ENCODE data around the gene SUFU. TPM values are rescaled to one million over a fixed set of nuclear protein-coding genes. Genes with fewer than 3 reads are reported as not detected.

The SUFU gene
- total RNA-seq, 1 experiment from 2014 or later: 10.6 TPM

DNA sequence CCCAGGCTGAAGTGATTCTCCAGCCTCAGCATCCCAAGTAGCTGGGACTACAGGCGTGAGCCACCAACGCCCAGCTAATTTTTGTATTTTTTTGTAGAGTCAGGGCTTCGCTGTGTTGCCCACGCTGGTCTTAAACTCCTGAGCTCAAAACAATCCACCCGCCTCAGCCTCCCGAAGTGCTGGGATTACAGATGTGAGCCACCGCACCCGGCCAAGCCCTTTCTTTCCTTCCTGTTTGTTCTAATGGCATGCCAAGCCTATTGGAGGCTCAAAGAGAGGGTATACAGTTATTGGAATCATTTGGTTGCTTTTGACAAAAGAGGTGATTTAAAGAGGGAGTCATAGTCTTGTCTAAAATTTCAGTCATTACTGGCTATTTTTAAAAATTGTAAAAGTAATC lies 94.5 kb downstream of the SUFU start:
- intact Hi-C loops (cut with micrococcal nuclease; ENCODE audit: unreplicated experiment): no loop called here
- CTCF ChIA-PET: no interaction called here
- Mint-ChIP-seq H3K4me3 (ENCODE audit: unreplicated experiment) (no peak overlapping the region), H3K36me3 (ENCODE audit: insufficient read depth, unreplicated experiment) (no peaks in the 10 kb centered on the region), H3K27ac (ENCODE audit: unreplicated experiment) (no peak overlapping the region), H3K9me3 (ENCODE audit: unreplicated experiment) (no peaks in the 10 kb centered on the region), H3K4me1 (ENCODE audit: low read depth, unreplicated experiment) (peaks cover 9% of the 10 kb centered on the region), H3K27me3 (ENCODE audit: insufficient read depth, unreplicated experiment) (no peaks in the 10 kb centered on the region)
- H3K4me1 ChIP-seq: peaks cover 22% of the 10 kb centered on the region
- TSS peak; percentile 44 for BruUV-seq (replicated peaks)
- POLR2A ChIA-PET: no interaction called here
- DNase-seq: no peak
- TF ChIP-seq, protein P1, sequence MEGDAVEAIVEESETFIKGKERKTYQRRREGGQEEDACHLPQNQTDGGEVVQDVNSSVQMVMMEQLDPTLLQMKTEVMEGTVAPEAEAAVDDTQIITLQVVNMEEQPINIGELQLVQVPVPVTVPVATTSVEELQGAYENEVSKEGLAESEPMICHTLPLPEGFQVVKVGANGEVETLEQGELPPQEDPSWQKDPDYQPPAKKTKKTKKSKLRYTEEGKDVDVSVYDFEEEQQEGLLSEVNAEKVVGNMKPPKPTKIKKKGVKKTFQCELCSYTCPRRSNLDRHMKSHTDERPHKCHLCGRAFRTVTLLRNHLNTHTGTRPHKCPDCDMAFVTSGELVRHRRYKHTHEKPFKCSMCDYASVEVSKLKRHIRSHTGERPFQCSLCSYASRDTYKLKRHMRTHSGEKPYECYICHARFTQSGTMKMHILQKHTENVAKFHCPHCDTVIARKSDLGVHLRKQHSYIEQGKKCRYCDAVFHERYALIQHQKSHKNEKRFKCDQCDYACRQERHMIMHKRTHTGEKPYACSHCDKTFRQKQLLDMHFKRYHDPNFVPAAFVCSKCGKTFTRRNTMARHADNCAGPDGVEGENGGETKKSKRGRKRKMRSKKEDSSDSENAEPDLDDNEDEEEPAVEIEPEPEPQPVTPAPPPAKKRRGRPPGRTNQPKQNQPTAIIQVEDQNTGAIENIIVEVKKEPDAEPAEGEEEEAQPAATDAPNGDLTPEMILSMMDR (IDR thresholded peaks at IDR 0.05; ENCODE audit: insufficient read depth in 1 of 2, low read depth in 1 of 2, low read length in 1 of 2, severe bottlenecking in 1 of 2, unreplicated experiment in 1 of 2): no peak
- no peak overlapping the region for H3K4me3 ChIP-seq (ENCODE audit: low read depth, low read length)
- H3K27me3 ChIP-seq (replicated peaks; ENCODE audit: control insufficient read depth, insufficient read depth, low read length): no peaks in the 10 kb centered on the region
- no peaks in the 10 kb centered on the region for H3K9me3 ChIP-seq
- H3K36me3 ChIP-seq (ENCODE audit: control insufficient read depth, insufficient read depth, low read length): no peaks in the 10 kb centered on the region

DNA sequence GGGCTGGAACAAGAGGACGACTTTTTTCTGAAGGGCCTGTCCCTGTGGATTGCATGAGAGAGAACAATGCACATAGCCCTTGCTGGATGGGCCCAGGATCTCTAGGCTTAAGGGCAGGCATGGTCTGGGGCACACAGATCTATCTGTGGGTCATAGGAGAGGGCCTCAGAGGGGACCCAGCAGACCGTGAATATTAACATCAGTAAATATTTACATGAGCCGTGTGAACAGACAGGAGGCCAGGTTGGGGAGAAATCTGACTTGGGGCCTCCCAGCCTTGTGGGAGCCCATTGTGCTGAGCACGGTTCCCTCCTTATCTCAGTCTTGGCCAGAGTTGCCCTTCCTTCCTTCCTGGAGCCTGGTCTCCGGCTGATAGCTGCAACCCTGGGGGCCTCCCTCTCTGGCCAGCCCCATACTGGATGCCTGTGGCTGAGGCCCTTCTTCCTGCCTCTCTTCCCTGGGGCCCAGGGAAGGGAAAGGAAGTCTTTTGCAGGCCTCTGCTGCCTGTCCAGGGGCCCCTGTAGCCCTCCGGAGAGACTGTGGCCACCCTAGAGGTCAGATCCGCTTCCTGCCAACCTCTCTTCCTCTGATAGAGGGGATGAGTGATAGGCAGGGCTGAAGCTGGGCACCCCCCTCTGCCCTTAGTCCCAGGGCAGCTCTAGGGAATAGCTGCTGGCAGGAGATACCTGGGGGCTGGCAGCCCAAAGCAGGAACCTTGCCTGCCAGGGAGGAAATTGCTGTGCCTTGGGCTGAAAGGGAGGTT lies 96.0 kb downstream of the SUFU start:
- TF ChIP-seq, protein P1 (IDR thresholded peaks at IDR 0.05; ENCODE audit: insufficient read depth in 1 of 2, low read depth in 1 of 2, low read length in 1 of 2, severe bottlenecking in 1 of 2, unreplicated experiment in 1 of 2): no peak
- Histone ChIP-seq H3K27me3 (replicated peaks; ENCODE audit: control insufficient read depth, insufficient read depth, low read length) (no peaks in the 10 kb centered on the region), H3K9me3 (no peaks in the 10 kb centered on the region), H3K4me3 (ENCODE audit: low read depth, low read length) (no peak overlapping the region), H3K36me3 (ENCODE audit: control insufficient read depth, insufficient read depth, low read length) (no peaks in the 10 kb centered on the region), H3K4me1 (peaks cover 32% of the 10 kb centered on the region)
- no peaks in the 10 kb centered on the region for H3K36me3 Mint-ChIP-seq (ENCODE audit: insufficient read depth, unreplicated experiment)
- no TSS peak for BruUV-seq (replicated peaks)
- peaks cover 9% of the 10 kb centered on the region for H3K4me1 Mint-ChIP-seq (ENCODE audit: low read depth, unreplicated experiment)
- H3K27ac Mint-ChIP-seq (ENCODE audit: unreplicated experiment): peak overlapping the region; percentile 71
- peak; percentile 63 to 87 for DNase-seq
- POLR2A ChIA-PET: no interaction called here
- H3K4me3 Mint-ChIP-seq (ENCODE audit: unreplicated experiment): no peak overlapping the region
- intact Hi-C loops (cut with micrococcal nuclease; ENCODE audit: unreplicated experiment): loop anchor here (1.0 kb wide), 2 partner anchors 30 to 43 kb away; no protein-coding TSS in a partner anchor
- H3K27me3 Mint-ChIP-seq (ENCODE audit: insufficient read depth, unreplicated experiment): no peaks in the 10 kb centered on the region
- CTCF ChIA-PET: interaction anchor here (0.6 to 1.1 kb wide), 3 partner anchors 16 to 172 kb away, joined by 3 to 6 read pairs (median 3); partner anchors contain the start of gene ACTR1A
- H3K9me3 Mint-ChIP-seq (ENCODE audit: unreplicated experiment): no peaks in the 10 kb centered on the region

DNA sequence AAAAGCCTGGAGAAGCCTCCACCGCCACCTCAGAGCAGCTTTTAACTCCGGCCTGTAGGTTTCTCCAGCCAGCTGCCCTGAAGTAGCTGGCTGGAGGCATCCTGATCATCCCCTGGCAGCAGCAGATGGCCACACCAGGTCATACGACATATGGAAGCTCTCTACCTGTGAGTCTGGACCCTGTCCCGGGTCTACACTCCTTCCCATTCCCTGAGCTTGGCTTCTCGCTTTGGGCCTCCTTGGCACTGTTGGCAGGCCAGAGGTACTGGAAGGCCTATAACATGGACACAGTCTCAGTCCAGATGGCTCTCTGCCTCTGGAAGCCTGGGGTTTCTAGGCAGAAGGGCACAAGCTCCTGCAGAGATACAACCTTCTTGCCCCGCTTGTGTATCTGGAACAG lies 97.0 kb downstream of the SUFU start:
- Histone ChIP-seq H3K9me3 (no peaks in the 10 kb centered on the region), H3K27me3 (replicated peaks; ENCODE audit: control insufficient read depth, insufficient read depth, low read length) (no peaks in the 10 kb centered on the region), H3K4me1 (peaks cover 36% of the 10 kb centered on the region), H3K36me3 (ENCODE audit: control insufficient read depth, insufficient read depth, low read length) (no peaks in the 10 kb centered on the region), H3K4me3 (ENCODE audit: low read depth, low read length) (no peak overlapping the region)
- BruUV-seq (replicated peaks): no TSS peak
- TF ChIP-seq, protein P1 (IDR thresholded peaks at IDR 0.05; ENCODE audit: insufficient read depth in 1 of 2, low read depth in 1 of 2, low read length in 1 of 2, severe bottlenecking in 1 of 2, unreplicated experiment in 1 of 2): no peak
- no peaks in the 10 kb centered on the region for H3K9me3 Mint-ChIP-seq (ENCODE audit: unreplicated experiment)
- DNase-seq: no peak
- intact Hi-C loops (cut with micrococcal nuclease; ENCODE audit: unreplicated experiment): no loop called here
- H3K4me3 Mint-ChIP-seq (ENCODE audit: unreplicated experiment): no peak overlapping the region
- H3K27ac Mint-ChIP-seq (ENCODE audit: unreplicated experiment): no peak overlapping the region
- H3K4me1 Mint-ChIP-seq (ENCODE audit: low read depth, unreplicated experiment): peaks cover 9% of the 10 kb centered on the region
- H3K36me3 Mint-ChIP-seq (ENCODE audit: insufficient read depth, unreplicated experiment): no peaks in the 10 kb centered on the region
- ChIA-PET CTCF (interaction anchor here (1.1 kb wide), 2 partner anchors 17 to 98 kb away, joined by 3 to 6 read pairs; partner anchors contain the start of gene ACTR1A), POLR2A (no interaction called here)
- no peaks in the 10 kb centered on the region for H3K27me3 Mint-ChIP-seq (ENCODE audit: insufficient read depth, unreplicated experiment)
